Non-pigmented ciliary epithelial cell (primary cell): ENCODE results near the gene PLA2G4A.
"Not testable (repeated sequence)": the region's sequence is repeated elsewhere in the genome, so short reads cannot be mapped to it uniquely, and the experiment has no call there.

Source experiments
- DNase-seq: peaks from one replicate; pipeline ENCODE4 v3.0.0-alpha.2; 2010; ENCODE audit warnings: low read depth

PLA2G4A gene

DNA sequence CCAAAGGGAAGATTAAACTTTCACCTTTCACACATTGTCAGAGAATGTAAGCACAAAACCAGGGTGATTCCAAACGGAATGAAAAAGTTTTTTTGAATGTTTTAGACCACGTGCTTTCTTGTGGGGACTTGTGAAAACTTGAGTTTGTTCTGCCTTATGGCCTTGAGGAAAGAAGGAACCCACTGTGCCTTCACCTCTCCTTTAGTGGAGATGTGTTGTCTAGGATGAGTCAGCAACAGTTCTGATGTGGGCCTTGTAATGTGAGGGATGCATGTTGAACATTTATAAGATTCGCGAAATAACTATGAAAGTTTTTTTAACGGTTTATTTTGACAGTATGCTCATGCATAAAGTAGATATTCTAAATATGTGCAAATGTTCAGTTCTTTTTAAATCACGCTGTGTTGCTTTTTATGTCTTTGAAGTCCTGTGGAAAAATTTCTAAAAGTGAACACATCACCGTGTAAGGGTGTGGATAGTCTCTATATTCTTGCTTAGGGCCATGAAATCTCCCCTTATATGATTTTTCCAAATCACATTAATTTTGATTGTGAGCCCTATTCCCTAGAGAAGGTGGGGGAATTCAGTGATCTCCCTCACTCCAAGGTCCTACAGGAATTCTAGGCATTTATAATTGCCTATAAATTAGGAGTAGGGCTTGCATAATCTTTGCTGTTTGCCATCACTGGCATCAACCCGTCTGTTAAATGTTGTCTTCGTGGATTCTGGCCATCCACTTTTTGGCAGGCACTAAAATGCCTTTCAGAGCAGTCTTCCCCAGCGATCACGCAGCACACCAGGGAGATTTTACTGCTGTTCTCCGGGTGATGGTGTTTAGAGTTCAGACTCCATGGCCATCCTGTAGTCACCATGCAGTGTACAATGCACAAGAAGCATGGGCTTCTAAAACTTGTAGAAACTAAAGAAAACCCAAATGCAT is 47.4 kb downstream of the PLA2G4A start:
- no peak for DNase-seq

DNA sequence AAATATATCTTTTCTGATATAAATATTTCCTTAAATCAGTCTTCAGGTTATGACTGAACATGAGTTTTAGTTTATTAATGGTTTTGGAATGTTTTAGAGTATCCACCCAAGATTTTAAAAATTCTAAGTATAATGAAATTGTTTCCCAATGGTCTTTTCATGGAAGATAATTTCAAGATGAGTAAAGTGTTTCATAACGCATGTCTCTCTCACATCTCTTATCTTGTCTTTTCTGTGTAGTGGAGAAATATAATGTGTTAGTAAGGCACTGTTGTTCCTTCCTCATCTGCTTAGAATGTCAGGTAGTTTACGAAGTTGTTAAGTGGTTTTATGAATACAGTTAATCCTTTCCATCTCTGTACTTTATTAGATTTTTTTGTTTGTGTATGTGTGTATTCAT is 49.6 kb downstream of the PLA2G4A start:
- no peak for DNase-seq

DNA sequence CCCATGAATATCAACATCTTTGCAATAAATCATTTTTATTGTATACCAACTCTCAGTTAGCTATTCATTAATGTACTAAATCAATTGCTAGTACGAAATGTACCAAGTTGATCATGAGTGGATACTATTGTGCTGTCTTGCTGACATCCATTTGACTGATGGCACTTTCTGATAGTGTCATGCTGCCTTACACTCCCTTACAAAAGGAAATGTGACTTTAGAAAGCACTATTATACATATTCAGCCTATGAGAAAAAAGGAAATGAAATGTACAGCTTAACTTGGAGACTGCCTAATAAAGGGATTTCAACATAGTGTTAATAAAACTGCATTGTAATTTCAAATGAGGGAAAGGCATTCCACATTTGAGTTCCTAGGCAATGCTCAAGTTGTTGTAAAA is 52.2 kb downstream of the PLA2G4A start:
- DNase-seq: no peak

DNA sequence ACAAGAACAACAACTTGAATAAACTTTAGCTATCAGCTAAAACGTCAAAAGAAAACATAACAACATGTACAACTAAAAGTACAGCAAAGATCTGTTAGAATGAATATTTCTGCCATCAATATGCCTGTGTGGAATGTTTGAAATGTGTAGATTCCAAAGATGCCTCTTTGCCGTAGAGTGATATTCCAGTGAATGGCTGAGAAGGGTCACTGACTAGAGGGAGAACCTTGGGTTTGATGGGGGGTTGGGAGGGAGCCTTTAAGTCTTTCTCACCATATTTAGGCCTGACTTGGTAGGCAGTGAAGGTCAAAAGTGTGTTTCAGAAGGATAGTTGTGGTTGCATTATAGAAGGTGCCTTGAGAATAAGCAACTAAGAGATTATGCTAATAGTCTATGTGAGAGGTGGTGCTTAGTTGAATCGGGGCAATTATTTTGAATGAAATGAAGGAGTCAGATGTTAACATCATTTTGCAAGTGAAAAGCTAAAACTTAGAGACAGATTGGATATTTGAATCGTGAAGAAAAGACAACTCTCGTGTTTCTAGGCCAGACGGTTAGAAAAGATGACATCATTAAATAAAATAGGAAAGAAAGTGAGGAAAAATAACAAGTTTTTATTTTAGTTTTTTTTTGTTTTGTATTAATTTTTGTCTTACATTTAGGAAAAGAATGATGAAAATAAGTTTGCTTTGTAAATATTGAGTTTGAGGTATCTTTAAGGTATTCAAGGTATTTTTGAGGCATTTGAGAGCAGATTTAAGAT is 53.8 kb downstream of the PLA2G4A start:
- no peak for DNase-seq

DNA sequence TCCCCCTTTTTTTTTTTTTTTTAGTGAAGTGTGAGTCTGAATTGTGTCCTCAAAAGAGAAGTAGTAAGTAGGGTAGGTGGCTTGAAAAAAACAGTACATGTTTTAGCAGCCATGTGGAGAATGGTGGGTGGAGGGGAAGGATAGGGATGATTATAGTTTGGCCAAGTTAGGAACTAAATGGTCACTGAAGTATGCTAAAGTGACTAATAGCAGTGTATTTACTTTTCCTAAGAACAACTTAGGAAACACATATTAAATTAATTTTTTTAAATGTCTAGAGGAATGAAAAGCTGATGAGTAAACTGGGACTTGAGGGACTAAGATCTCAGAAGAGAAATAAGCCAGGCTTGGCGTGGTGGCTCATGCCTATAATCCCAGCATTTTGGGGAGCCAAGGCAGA is 55.5 kb downstream of the PLA2G4A start:
- no peak for DNase-seq

DNA sequence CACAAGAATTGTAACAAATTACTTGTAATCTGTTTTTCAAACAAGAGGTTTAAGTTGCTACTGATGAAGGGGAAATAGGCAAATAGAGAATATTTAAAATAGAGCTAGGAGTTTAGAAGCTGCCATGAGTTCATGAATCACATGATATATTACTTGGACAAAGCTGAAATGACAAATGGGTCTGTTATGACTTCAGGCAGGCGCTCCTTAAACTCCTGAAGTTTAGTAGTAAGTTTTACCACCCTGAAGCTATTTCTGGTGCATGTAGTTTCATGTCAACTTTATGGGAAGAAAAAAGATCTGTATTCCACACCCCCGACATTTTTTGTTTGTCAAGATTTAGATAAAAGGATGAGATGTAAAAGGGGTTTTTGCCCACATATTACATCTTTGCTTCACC is 58.5 kb downstream of the PLA2G4A start:
- no peak for DNase-seq

DNA sequence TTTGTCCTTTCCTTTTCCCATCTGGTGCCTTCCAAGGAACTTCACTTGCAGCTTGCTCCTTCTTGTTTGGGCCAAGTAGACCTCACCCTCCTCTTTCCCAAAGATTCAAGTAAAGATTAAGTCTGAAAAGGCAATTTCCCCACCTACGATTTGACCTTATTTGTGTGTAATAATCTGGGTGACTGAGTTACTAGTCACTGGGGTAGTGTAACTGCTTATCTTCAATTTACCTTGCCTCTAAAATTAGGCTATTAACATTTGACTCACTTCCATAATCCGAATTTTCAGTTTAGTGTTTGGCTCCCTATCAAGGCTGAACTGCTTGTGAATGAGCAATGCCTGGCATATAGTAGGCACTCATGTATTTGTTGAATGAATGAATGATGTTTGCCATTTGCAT is 59.6 kb downstream of the PLA2G4A start:
- DNase-seq: no peak

DNA sequence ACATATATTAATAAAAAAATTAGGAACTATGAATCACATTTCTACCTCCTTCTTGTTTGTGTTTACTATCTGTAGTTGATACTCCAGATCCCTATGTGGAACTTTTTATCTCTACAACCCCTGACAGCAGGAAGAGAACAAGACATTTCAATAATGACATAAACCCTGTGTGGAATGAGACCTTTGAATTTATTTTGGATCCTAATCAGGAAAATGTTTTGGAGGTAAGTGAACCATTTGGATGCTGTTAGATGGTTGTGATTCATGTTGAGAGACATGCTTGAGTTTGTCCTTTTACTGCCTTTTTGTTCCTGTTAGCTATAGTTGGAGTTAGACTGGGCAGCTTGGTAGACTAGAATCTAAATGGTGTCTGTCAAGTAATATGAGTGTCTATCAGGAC is 64.2 kb downstream of the PLA2G4A start:
- no peak for DNase-seq

DNA sequence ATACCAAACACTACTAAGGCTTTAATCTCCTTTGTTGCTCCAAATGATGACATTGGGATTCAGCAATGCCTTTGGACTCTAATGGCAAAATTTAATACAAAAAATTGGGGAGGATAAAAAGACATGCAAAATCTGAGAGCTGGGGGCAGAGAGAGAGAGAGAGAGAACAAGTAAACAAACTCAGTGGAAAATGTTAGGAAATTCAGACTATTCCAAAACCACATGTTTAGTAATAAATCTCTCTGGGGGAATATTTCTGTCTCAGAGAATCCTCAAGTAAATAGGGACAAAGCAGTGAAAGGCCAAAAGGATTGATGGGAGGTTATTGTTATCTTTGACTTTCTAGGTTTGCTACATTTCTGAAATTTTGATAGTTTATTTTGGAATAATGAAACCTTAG is 65.7 kb downstream of the PLA2G4A start:
- DNase-seq: no peak

DNA sequence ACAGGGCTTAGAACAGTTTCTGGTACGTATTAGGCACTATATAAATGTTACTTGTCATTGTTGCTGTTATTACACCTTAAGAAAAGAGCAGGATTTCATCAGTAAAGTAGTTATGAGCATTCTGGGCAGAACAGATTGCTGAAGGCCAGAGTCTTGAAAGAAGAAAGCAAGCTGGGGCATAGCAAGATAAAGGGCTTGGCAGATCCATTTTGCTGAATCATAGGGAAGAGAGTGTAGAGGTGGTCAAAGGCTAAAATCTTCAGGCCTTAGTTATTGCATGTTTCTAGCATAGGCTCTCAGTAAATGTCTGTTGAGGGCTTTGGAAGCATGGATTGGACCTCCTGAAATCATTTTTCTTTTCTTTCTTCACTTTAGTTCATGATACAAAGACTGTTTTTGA is 67.5 kb downstream of the PLA2G4A start:
- DNase-seq: no peak

DNA sequence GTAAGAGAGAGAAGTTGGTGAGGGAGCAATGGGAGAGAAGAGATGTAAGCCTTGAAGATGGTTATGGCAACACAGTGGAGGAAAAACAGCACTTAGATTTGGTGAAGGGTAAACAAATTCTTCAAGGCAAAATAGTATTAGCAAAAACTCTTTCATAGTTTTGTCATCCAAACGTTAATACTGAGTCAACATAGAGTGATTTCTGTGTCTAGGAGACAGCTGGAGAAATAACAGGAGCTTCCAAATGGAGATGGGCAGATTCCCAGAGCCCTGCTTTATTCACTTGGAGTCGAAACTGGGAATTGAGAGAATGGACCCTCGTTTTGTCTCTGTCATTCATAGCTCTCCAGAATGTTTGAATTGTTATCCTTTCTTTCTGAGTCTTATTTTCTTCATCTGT is 68.3 kb downstream of the PLA2G4A start:
- no peak for DNase-seq

DNA sequence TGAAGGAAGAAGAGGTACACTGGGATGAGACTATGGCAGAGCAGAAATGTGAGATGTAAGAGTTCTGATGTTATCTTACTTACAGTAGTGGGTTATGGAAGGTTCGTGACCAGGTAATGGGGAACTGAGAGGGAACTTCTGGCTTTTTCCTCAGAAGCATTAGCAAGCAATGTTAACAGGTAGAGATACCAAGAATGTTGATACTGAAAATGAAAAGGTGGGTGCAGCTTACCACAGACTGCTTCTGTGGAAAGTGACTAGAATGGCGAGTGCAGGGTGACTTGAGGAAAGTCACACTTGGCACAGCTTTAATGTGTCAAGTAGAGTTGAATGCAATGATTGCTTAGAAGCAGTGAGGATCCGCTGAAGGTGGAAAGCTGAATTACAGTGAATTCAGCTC is 70.8 kb downstream of the PLA2G4A start:
- no peak for DNase-seq

DNA sequence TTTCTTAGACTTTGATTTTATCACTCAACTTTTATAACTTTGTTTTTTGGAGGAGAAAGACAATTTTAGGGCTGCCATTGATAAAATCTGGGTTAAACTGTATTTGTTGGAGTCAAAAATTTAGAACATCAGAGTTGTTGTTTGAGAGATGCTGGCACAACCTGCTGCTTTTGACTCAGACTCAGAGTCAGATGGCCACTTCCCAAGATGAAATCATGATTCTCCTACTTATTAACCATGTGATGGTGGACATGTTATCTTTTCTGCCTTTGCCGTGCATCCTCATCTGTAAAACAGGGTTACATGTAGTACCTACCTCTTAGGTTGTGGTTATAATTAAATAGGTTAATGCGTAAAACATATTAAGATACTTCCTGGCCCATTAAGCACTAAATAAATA is 71.2 kb downstream of the PLA2G4A start:
- DNase-seq: no peak

DNA sequence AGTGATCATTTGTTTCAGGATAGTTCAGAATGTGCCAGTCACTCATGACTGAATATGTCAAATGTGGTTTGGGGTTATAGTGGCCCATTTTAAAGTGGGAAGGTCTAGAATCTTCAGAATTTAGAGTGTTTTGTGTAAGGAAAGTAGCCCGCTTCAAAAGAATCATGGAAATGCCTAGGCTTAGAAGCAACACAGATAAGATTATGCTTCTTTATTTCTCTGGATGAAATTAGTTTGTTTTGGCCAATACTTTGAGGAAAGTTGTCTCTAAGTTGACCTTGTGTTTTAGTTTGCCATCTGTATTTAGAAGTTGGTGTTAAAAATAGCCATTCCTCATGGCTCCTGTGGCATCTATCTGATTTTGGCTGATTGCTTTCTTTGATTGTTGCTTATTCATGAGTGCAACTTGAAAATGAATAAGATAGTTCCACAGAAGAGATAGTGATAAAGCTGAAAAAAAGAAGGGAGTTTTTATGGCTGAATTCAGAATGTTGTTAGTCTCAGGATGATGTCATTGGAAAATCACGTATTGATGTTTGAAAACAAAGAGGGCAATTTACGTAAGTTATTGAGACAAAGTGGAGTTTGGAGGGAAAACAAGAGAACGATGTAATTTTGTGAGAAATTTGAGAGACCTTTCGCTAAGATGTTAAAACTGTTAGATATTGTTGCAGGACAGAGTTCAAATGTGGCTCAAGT is 71.9 kb downstream of the PLA2G4A start:
- DNase-seq: no peak

DNA sequence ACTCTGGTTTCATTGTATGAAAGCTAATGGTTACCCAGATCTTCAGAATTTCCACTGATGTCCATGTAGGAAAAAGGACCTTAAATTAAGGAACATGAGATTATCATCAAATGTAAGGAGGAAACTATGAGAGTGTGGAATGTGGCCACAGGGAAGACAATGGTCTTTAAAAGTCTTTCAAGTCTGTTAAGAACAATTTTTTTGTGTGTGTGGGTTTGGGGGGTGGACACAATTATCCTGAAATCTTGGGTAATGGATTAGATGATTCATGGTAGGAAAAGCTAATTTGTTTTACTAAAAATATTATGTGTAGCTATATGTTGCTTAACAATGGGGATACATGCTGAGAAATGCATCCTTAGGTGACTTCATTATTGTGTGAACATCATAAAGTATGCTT is 72.9 kb downstream of the PLA2G4A start:
- no peak for DNase-seq

DNA sequence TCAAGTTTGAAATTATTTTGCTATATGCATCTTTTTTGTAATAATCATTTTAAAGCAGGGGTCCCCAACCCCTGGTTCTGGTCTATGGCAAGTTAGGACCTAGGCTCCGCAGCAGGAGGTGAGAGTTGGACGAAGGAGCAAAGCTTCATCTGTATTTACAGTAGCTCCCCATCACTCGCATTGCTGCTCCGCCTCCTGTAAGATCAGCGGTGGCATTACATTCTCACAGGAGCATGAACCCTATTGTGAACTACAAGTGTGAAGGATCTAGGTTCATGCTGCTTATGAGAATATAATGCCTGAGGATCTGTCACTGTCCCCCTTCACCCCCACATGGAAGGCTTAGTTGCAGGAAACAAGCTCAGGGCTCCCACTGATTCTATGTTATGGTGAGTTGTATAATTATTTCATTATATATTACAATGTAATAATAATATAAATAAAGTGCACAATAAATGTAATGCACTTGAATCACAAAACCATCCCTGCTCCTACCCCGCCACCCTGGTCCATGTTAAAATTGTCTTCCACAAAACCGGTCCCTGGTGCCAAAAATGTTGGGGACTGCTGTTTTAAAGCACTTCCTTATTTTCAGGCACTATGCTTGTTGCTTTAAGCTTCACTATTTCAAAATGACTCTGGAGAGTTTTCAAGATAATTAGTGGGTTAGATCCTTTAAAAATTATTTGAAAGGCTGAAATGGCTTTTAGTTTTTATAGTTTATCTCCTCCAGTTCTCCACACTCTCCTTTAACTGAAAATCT is 74.8 kb downstream of the PLA2G4A start:
- no peak for DNase-seq

DNA sequence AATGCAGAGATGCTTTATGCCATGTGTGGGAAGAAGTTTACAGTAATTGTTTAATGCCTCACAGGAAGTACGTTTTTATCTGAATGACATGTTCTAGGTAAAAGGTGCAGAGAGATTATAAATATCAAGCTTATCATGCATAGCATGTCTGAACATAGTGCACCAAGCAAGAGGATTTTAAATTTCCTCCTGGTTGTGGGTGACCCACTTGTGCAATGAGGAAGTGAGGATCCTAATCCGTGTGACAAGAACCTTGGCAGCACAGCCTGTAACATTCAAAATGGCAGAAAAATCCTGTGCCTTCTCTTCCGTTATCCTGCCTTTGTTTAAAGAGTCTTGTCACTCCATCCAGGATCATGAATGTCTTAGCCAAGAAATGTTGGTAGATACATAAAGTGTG is 75.6 kb downstream of the PLA2G4A start:
- no peak for DNase-seq

DNA sequence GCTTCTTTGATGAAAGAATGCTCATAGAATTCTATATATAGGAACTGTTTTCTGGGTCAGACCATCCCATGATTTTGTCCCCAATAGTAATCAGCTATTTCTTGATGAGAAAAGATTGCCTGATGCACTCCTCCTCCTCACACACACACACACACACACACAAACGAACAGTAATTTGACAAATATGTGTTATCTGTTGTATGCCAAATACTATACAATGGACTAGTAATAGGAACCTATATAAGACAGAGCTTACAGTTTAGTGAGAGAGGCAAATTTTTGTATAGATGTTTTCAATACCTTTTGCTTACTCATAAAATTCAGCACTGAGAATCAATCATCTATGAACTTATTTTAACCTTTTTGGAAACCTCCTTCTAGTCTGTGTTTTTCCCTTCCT is 76.8 kb downstream of the PLA2G4A start:
- no peak for DNase-seq

DNA sequence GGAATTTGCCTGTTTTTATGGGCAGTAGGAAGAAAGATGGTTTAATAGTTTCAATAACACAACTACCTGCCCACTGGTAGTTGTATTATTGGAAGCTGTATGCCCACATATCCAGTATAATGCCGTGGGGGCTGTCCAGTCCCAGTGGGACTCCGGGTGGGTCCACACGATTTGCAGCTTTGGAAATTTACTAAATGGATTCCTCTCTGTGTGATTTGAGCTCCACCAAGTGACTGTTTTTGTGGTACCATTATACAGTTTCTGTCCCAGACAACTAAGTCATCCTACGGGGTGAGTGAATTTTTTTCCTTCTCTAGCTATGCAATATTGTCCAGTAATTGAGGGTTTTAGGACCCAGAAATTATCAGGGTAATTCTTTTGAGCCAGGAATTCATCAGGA is 86.8 kb downstream of the PLA2G4A start:
- DNase-seq: no peak

DNA sequence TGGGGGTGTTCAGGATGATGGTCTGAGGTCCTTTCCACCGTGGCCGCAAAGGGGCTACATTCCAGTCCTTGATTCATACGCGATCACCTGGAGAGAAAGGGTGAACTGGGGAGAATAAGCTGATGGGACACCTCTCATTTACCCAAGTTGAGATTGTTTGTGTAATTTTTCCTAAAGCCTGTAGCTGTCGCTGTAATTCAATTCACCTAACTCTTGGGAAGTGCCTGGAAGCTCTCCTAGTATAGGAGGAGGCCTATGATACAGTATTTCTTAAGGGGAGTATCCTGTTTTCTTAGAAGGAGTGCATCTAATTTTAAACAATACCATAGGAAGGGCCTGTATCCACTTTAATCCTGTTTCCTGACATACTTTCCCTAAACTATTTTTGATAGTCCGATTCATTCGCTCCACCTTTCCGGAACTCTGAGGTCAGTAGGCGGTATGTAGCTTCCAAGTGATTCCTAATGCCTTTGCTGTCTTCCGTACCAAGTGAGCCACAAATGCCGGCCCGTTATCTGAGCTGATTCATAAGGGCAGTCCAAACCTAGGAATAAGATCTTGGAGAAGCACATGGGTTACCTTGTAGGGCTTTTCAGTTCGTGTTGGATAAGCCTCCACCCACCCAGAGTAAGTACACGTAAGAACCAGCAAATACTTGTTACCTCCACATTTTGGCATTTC is 88.5 kb downstream of the PLA2G4A start:
- DNase-seq: not testable (repeated sequence)

DNA sequence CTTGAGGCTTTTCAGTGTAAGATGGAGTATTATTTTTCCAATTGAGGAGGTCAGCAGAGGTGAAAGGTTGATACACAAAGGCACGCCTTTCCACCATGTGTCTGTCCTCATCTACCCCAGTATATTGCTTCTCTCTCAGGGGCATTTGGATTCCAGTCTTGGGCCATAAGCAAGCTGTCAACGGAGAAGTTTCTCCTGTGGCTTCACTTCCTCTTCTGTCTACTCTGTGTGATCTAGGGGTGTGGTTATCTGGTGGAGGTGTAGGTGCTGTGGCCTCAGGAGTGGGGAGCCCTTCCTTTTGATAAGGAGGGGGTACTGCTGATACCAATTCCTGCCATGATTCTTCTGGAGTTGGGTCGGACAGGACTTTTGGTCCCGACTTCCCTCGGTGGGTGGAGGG is 92.6 kb downstream of the PLA2G4A start:
- not testable (repeated sequence) for DNase-seq
